Trophoblast cell (in vitro differentiated cells and primary cell): ENCODE measurements around the gene GUCA1A.

Source experiments
- DNase-seq, 2 donors: peaks; one replicate each; pipeline ENCODE4 v3.0.0-alpha.2; 2016
- H2AFZ ChIP-seq: 2 replicates; pipeline ENCODE4 v1.6.1; 2013; ENCODE audit warnings: low read length, moderate library complexity, mild to moderate bottlenecking; ENCODE audit not compliant: insufficient read depth, poor library complexity
- H2AK5ac ChIP-seq: 2 replicates; pipeline ENCODE4 v1.6.1; 2013; ENCODE audit warnings: mild to moderate bottlenecking, low read length
- H2BK120ac ChIP-seq: 2 replicates; pipeline ENCODE4 v1.6.1; 2013; ENCODE audit warnings: low read length, mild to moderate bottlenecking, moderate library complexity; ENCODE audit not compliant: insufficient read depth, poor library complexity
- H2BK12ac ChIP-seq: 2 replicates; pipeline ENCODE4 v1.6.1; 2013; ENCODE audit warnings: mild to moderate bottlenecking, low read length, moderate library complexity
- H2BK5ac ChIP-seq: 2 replicates; pipeline ENCODE4 v1.6.1; 2013; ENCODE audit warnings: low read length, low read depth, moderate library complexity, mild to moderate bottlenecking; ENCODE audit not compliant: poor library complexity
- H3K14ac ChIP-seq: 2 replicates; pipeline ENCODE4 v1.6.1; 2013; ENCODE audit warnings: mild to moderate bottlenecking, low read length
- H3K18ac ChIP-seq: 2 replicates; pipeline ENCODE4 v1.6.1; 2013; ENCODE audit warnings: mild to moderate bottlenecking, low read length
- H3K23ac ChIP-seq: 2 replicates; pipeline ENCODE4 v1.6.1; 2013; ENCODE audit warnings: low read length
- H3K27ac ChIP-seq: 2 replicates; pipeline ENCODE4 v1.5.1; 2013; ENCODE audit warnings: low read depth, mild to moderate bottlenecking, inconsistent platforms, low read length, moderate library complexity
- H3K27me3 ChIP-seq: 2 replicates; pipeline ENCODE4 v1.6.1; 2013; ENCODE audit warnings: inconsistent platforms, mild to moderate bottlenecking, low read length, moderate library complexity; ENCODE audit not compliant: insufficient read depth
- H3K36me3 ChIP-seq, 2 experiments: 1 replicate in 1 of 2; 2 replicates in 1 of 2; pipeline ENCODE4 v1.6.1; 2013; ENCODE audit warnings: low read length in 2 of 2, mild to moderate bottlenecking in 2 of 2, moderate library complexity in 1 of 2; ENCODE audit not compliant: insufficient read depth in 2 of 2, control insufficient read depth in 1 of 2
- H3K4ac ChIP-seq: 2 replicates; pipeline ENCODE4 v1.6.1; 2013; ENCODE audit warnings: low read depth, mild to moderate bottlenecking, low read length, moderate library complexity
- H3K4me1 ChIP-seq, 2 experiments: 1 replicate in 1 of 2; 2 replicates in 1 of 2; pipeline ENCODE4 v1.6.1; 2013; ENCODE audit warnings: low read length in 2 of 2, mild to moderate bottlenecking in 2 of 2, moderate library complexity in 1 of 2; ENCODE audit not compliant: insufficient read depth in 2 of 2, control insufficient read depth in 1 of 2
- H3K4me2 ChIP-seq: 2 replicates; pipeline ENCODE4 v1.6.1; 2013; ENCODE audit warnings: inconsistent platforms, mild to moderate bottlenecking, low read length, moderate library complexity
- H3K4me3 ChIP-seq: 2 replicates; pipeline ENCODE4 v1.5.1; 2013; ENCODE audit warnings: mild to moderate bottlenecking, low read depth, low read length, inconsistent platforms
- H3K79me1 ChIP-seq: one replicate; pipeline ENCODE4 v1.6.1; 2013; ENCODE audit warnings: low read length
- H3K79me2 ChIP-seq: 2 replicates; pipeline ENCODE4 v1.6.1; 2013; ENCODE audit warnings: low read length, mild to moderate bottlenecking; ENCODE audit not compliant: control insufficient read depth, insufficient read depth, poor library complexity
- H3K9ac ChIP-seq: 2 replicates; pipeline ENCODE4 v1.6.1; 2013; ENCODE audit warnings: mild to moderate bottlenecking, low read length
- H3K9me3 ChIP-seq: 2 replicates; pipeline ENCODE4 v1.6.1; 2013; ENCODE audit warnings: low read depth, mild to moderate bottlenecking, control low read depth, inconsistent platforms, low read length; ENCODE audit not compliant: insufficient read depth
- H4K12ac ChIP-seq: 2 replicates; pipeline ENCODE4 v1.6.1; 2013; ENCODE audit warnings: low read depth, mild to moderate bottlenecking, low read length, moderate library complexity
- H4K8ac ChIP-seq: 2 replicates; pipeline ENCODE4 v1.6.1; 2013; ENCODE audit warnings: low read depth, mild to moderate bottlenecking, low read length, moderate library complexity
- H4K91ac ChIP-seq: one replicate; pipeline ENCODE4 v1.6.1; 2013; ENCODE audit warnings: low read depth, mild to moderate bottlenecking, low read length, moderate library complexity
- WGBS: extraction: QIAGEN DNeasy Blood & Tissue Kit; methylation state at CpG from one replicate; pipeline ENCODE4 v1.1.7; 2013; ENCODE audit warnings: missing lambda C conversion rate; ENCODE audit not compliant: insufficient read length, insufficient coverage; ENCODE audit errors: extremely low coverage; 5-methylcytosine and 5-hydroxymethylcytosine counted together

Gene GUCA1A

DNA sequence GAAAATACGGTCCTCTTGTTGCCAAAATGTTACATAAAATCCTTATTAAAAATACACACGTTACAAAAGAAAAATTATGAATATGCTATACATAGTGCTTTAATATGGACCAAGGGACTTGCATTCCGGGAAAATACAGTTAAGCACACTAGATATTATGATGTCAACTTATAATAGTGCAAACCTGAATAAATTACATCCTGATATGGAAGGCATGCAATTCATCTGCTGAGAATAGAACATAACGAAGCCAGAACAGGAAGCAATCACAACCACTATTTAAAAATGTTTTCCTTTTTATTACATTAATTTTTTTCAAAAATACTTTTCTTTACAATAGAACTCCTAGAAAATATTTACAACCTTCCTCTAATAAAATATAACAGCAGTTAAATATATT is 52.3 kb downstream of the GUCA1A start:
- H2BK5ac ChIP-seq, result no peak overlapping the region
- H2AFZ ChIP-seq, result no peak overlapping the region
- H2BK120ac ChIP-seq, result no peak overlapping the region
- peaks cover 1% of the 10 kb centered on the region for H3K9me3 ChIP-seq
- no peak overlapping the region for H3K9ac ChIP-seq
- no peak for DNase-seq
- no peaks in the 10 kb centered on the region for H3K36me3 ChIP-seq
- H2BK12ac ChIP-seq, result no peak overlapping the region
- H2AK5ac ChIP-seq, result no peak overlapping the region
- no peak overlapping the region for H3K27ac ChIP-seq
- H4K12ac ChIP-seq, result no peak overlapping the region
- no peaks in the 10 kb centered on the region for H3K79me2 ChIP-seq
- H3K27me3 ChIP-seq, result no peaks in the 10 kb centered on the region
- H3K79me1 ChIP-seq, result peaks cover 2% of the 10 kb centered on the region
- no peak overlapping the region for H4K91ac ChIP-seq
- H3K4me3 ChIP-seq, result no peak overlapping the region
- H3K4me2 ChIP-seq, result no peak overlapping the region
- H3K14ac ChIP-seq, result no peak overlapping the region
- WGBS, result no CpG with 5 or more reads among the region's 4 CpGs
- H3K23ac ChIP-seq, result no peak overlapping the region
- no peak overlapping the region for H3K18ac ChIP-seq
- no peak overlapping the region for H4K8ac ChIP-seq
- H3K4me1 ChIP-seq, result peaks cover 11 to 13% of the 10 kb centered on the region in 2 experiments
- no peak overlapping the region for H3K4ac ChIP-seq

DNA sequence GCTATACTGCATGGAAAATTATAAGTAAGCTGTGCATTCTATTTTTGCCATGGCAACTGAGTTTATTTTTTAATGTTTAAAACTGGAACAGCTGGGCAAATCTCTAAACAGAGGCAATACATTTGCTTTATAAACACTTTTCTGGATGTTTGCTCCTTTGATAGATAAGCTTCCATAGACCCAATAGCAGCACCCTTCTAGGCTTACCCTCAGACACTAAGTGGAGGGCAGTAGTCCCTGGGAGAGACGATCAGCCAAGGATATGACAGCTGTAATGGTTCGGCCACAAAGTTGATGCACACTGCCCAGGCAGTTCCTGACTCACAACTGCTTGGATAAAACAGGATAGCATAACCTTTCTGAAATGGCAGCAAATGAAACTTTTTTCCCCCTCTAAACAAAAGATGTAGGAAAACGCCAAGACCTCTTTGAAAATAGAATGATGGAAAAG is 53.0 kb downstream of the GUCA1A start:
- H3K36me3 ChIP-seq, result no peaks in the 10 kb centered on the region
- H3K27me3 ChIP-seq, result no peaks in the 10 kb centered on the region
- H2BK5ac ChIP-seq, result no peak overlapping the region
- H3K4me1 ChIP-seq, result peaks cover 11 to 13% of the 10 kb centered on the region in 2 experiments
- no peak overlapping the region for H3K4me2 ChIP-seq
- H4K91ac ChIP-seq, result no peak overlapping the region
- H3K79me2 ChIP-seq, result no peaks in the 10 kb centered on the region
- no peak overlapping the region for H3K18ac ChIP-seq
- peak in 1 of 2 donors; percentile 27 for DNase-seq
- no peak overlapping the region for H4K12ac ChIP-seq
- H3K79me1 ChIP-seq, result peaks cover 2% of the 10 kb centered on the region
- H3K9ac ChIP-seq, result no peak overlapping the region
- no peak overlapping the region for H2BK12ac ChIP-seq
- no peak overlapping the region for H4K8ac ChIP-seq
- H3K23ac ChIP-seq, result no peak overlapping the region
- peaks cover 1% of the 10 kb centered on the region for H3K9me3 ChIP-seq
- no peak overlapping the region for H3K4me3 ChIP-seq
- no peak overlapping the region for H3K27ac ChIP-seq
- H2AK5ac ChIP-seq, result no peak overlapping the region
- H2AFZ ChIP-seq, result no peak overlapping the region
- WGBS, result no CpG with 5 or more reads among the region's 3 CpGs
- no peak overlapping the region for H3K14ac ChIP-seq
- H2BK120ac ChIP-seq, result no peak overlapping the region
- H3K4ac ChIP-seq, result no peak overlapping the region

DNA sequence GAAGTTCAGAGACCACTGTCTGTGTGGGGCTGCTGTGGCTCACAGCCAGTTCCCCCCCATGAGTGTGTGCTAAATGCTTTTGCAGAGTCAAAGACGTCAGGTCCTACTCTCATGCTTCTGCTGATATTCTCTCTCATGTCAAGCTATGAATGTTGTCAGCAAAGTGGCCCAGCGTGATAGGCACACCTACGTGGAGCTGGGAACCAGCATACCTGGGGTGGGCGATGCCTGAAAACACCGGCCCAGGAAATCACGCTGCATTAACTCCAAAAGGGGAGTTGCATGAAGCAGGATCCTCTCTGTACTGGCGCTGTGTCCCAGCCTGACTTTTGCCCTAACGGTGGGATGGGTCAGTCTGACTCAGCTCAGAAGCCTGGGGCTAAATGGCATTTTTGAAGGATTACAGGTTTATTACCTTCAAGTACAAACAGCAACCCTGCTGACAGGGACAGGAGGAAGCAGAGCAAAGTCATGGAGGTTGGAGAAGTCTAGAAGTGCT is 53.5 kb downstream of the GUCA1A start:
- Histone ChIP-seq H3K4me3 (no peak overlapping the region), H2BK120ac (no peak overlapping the region), H3K27ac (peak overlapping the region; percentile 55), H2BK12ac (no peak overlapping the region), H3K79me1 (peaks cover 2% of the 10 kb centered on the region), H4K8ac (no peak overlapping the region), H3K27me3 (no peaks in the 10 kb centered on the region), H2BK5ac (no peak overlapping the region), H3K9me3 (peaks cover 1% of the 10 kb centered on the region), H2AK5ac (no peak overlapping the region), H3K23ac (no peak overlapping the region), H3K9ac (no peak overlapping the region), H2AFZ (no peak overlapping the region), H3K79me2 (no peaks in the 10 kb centered on the region), H3K14ac (no peak overlapping the region), H3K18ac (no peak overlapping the region), H3K4me1 (peaks cover 11 to 13% of the 10 kb centered on the region in 2 experiments), H4K12ac (no peak overlapping the region), H3K36me3 (no peaks in the 10 kb centered on the region), H3K4me2 (peak overlapping the region; percentile 60), H4K91ac (no peak overlapping the region), H3K4ac (no peak overlapping the region)
- DNase-seq, result peak; percentile 94 to 99
- WGBS, result no CpG with 5 or more reads among the region's 8 CpGs

DNA sequence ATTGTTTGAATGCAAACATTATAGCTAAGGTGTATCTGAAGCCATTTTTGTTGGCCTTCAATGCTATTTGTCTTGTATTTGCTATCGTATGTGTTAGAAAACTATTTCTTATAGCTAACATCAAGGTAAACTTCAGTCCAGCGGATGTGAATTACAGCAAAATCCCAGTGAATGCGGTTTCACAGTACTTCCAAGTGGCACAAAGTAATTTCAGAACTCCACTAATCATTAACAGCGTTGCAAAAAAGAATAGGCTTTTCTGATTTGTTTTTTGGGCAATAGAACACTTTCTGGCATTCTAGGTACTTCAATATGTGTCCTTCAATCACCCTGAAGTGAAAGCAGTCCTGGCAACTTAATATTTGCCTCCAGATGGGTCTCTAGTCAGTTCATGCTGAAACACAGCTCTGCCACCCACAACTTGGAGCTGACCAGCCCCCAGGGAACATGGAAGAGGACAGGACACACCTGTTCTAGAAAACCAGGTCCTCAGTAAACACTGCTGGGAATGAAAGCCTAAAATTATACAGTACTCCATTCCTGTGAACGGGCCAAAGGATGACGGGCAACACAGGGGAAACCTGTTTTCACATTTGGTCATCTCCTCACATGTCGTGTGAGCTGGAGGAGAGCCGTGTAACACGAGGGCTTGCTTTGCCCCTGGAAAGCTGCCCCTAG is 54.1 kb downstream of the GUCA1A start:
- Histone ChIP-seq H3K4me3 (no peak overlapping the region), H3K27ac (peak overlapping the region; percentile 4), H3K4me2 (peak overlapping the region; percentile 9), H3K23ac (no peak overlapping the region), H4K8ac (no peak overlapping the region), H3K36me3 (no peaks in the 10 kb centered on the region), H3K4me1 (peaks cover 11 to 13% of the 10 kb centered on the region in 2 experiments), H3K9me3 (peaks cover 1% of the 10 kb centered on the region), H2BK12ac (no peak overlapping the region), H3K18ac (no peak overlapping the region), H3K79me2 (no peaks in the 10 kb centered on the region), H2BK120ac (no peak overlapping the region), H2BK5ac (no peak overlapping the region), H3K79me1 (peaks cover 2% of the 10 kb centered on the region), H3K14ac (no peak overlapping the region), H3K9ac (no peak overlapping the region), H2AFZ (no peak overlapping the region), H3K4ac (no peak overlapping the region), H4K91ac (no peak overlapping the region), H2AK5ac (no peak overlapping the region), H3K27me3 (no peaks in the 10 kb centered on the region), H4K12ac (no peak overlapping the region)
- peak in 1 of 2 donors; percentile 14 for DNase-seq
- no CpG with 5 or more reads among the region's 9 CpGs for WGBS
